Small intestine (tissue), 7 donors: ENCODE measurements around the gene LEFTY1. TPM values are rescaled to one million over a fixed set of nuclear protein-coding genes. Genes with fewer than 3 reads are reported as not detected.

Experiments used
- DNase-seq, 2 donors: peaks; one replicate each; pipeline versions ENCODE4 v3.0.0 to v3.0.0-alpha.2; 2013
- FAIRE-seq: peaks from 2 replicates; lab custom pipeline; 2012; peaks lifted over from hg19 to GRCh38; lab: Jason Lieb, UNC
- H3K27ac ChIP-seq, 3 donors: one replicate each; pipeline ENCODE4 v1.5.1; 2013; ENCODE audit warnings: low read length in 2 of 3, mild to moderate bottlenecking in 2 of 3, control low read depth in 1 of 3, inconsistent platforms in 1 of 3, low read depth in 1 of 3, moderate library complexity in 1 of 3
- H3K27me3 ChIP-seq, 3 donors: one replicate each; pipeline ENCODE4 v1.6.1; 2013; ENCODE audit warnings: low read length in 3 of 3, inconsistent platforms in 1 of 3; ENCODE audit not compliant: control insufficient read depth in 3 of 3, insufficient read depth in 3 of 3
- H3K36me3 ChIP-seq, 3 donors: one replicate each; pipeline ENCODE4 v1.6.1; 2013; ENCODE audit warnings: low read length in 3 of 3, inconsistent platforms in 1 of 3, low read depth in 1 of 3, mild to moderate bottlenecking in 1 of 3, moderate library complexity in 1 of 3; ENCODE audit not compliant: control insufficient read depth in 3 of 3, insufficient read depth in 2 of 3
- H3K4me1 ChIP-seq, 3 donors: one replicate each; pipeline ENCODE4 v1.6.1; 2013; ENCODE audit warnings: low read length in 2 of 3, inconsistent platforms in 1 of 3, low read depth in 1 of 3, mild to moderate bottlenecking in 1 of 3, moderate library complexity in 1 of 3; ENCODE audit not compliant: control insufficient read depth in 3 of 3, insufficient read depth in 2 of 3
- H3K4me3 ChIP-seq, 3 donors: one replicate each; pipeline ENCODE4 v1.5.1; 2013; ENCODE audit warnings: low read length in 3 of 3, control low read depth in 1 of 3, inconsistent platforms in 1 of 3, low read depth in 1 of 3, mild to moderate bottlenecking in 1 of 3, moderate library complexity in 1 of 3
- H3K9me3 ChIP-seq, 2 donors: one replicate each; pipeline ENCODE4 v1.6.1; 2013; ENCODE audit warnings: low read depth in 1 of 2, low read length in 1 of 2; ENCODE audit not compliant: control insufficient read depth in 2 of 2, insufficient read depth in 1 of 2
- WGBS, 3 donors: extraction: QIAGEN DNeasy Blood & Tissue Kit; methylation state at CpG; one replicate each; pipeline ENCODE4 v1.1.7; 2013; 5-methylcytosine and 5-hydroxymethylcytosine counted together
- polyA plus RNA-seq, 4 donors: library from polyadenylated mRNA; stranded (reverse) in 3 of 4; unstranded in 1 of 4; fragments of 200-250 nt in 3 of 4; fragments of 120-200 nt in 1 of 4; gene quantifications; one replicate each; pipeline versions ENCODE4 v1.2.1 to v1.2.3, GENCODE V29; 2013
- donor health status: healthy with polysubstance abuse.
- donor health status: control.
- donor health status: control.
- donor health status: Bipolar disorder and iron deficiency.
- donor health status: healthy.

LEFTY1 gene
- polyA plus RNA-seq, 4 donors, result 0.19 to 0.58 TPM; not detected in 2

DNA sequence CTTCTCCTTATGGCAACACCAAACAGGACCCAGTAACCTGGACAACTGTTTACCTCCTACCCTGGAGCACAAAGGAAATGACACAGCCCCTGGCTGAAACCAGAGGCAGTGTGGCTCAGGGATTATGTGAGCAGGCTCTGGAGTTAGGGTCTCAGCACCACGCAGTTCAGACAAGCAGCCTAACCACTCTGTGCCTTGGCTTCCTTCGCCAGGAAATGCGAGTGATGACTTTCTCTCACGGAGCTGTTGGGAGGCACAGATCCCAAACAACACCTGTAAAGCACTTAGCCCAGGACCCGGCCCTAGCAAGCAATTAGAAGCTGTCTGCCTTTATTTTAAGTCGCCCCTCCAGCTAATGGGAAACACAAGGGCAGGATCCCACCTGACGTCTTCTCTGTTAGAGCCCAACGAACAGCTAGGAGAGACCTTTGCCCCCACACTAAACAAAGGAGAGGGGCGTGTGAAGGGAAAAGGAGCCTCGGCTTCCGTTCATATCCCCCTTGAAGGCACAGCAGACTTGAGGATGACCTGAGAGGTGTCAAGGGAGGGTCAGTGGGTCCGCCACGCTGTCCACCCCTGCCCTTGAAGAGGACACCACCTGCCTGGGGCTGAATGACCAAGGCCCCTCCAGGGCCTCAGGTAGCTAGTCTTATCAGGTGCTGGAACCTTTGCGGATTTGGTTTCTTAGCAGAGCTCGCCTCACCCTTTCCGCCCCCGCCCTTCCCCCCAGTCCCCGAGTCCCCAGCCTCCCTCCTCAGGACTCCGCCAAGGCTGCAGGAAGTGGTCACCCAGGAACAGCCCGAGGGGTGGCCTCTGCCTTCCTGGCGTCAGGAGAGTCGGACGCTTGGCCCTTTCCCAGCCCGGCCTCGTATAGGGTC, 7.6 kb downstream of the LEFTY1 start:
- H3K4me1 ChIP-seq, result peaks cover 5 to 53% (median 25%) of the 10 kb centered on the region in 3 donors

DNA sequence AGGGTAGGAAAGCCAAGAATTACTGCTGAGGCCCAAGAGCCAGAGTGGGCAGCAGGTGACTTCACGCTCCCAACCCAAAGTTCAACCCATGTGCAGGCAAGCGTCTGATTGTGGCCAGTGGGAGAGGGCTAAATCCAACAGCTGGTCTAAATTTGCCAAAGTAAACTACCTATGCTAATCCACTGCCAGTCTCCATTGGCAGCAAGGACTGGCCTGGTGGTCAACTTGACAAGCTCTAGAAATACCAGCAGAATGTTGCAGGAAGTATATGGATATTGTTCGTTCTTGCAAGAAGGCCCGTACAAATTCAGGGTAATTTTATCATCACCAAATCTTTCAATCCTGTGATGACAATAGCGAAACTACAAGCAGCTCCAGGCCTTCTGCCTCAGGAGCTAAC, 8.3 kb downstream of the LEFTY1 start:
- Histone ChIP-seq H3K9me3 (no peaks in the 10 kb centered on the region), H3K4me1 (peaks cover 8 to 60% (median 27%) of the 10 kb centered on the region in 3 donors), H3K27ac (peak overlapping the region; percentile 87 to 99 (median 97)), H3K36me3 (peaks cover 0 to 44% (median 0%) of the 10 kb centered on the region in 3 donors), H3K27me3 (no peaks in the 10 kb centered on the region), H3K4me3 (peak overlapping the region in 2 of 3 donors; percentile 81 to 98)
- DNase-seq (peak; percentile 49 to 61), FAIRE-seq (no peak)
- WGBS, 3 donors, result 11 to 47% (median 36%) methylated on average over 5 of the region's 5 CpGs

More for the DNA sequence above, 7.6 kb downstream of the LEFTY1 start:
- H3K36me3 ChIP-seq, result peaks cover 0 to 39% (median 0%) of the 10 kb centered on the region in 3 donors
- no peaks in the 10 kb centered on the region for H3K27me3 ChIP-seq
- peak overlapping the region; percentile 81 to 98 (median 88) for H3K4me3 ChIP-seq
- 1 to 7% (median 5%) methylated on average over 23 to 25 of the region's 25 CpGs for WGBS, 3 donors
- peak overlapping the region; percentile 87 to 99 (median 97) for H3K27ac ChIP-seq
- no peak for FAIRE-seq
- no peaks in the 10 kb centered on the region for H3K9me3 ChIP-seq
- peak; percentile 76 to 89 for DNase-seq

DNA sequence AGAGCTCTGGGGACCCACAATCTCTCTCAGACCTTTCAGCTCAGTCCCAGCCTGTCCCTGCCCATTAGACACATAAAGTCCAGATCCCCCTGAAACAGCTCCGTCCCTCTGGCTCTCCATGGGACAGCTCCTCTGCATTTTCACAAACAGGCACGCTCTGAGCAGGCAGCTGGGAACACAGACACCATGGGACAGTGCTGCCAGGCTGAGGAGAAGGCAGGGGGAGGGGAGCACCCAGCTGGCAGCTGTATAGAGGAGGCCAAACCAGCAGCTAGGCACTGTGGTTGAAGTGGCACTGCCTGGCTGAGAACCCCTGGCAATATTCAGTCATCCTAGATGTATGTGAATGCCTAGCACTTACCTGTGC, 8.7 kb downstream of the LEFTY1 start:
- peaks cover 0 to 48% (median 0%) of the 10 kb centered on the region in 3 donors for H3K36me3 ChIP-seq
- WGBS, 3 donors, result 24 to 60% (median 33%) methylated on average over 2 of the region's 2 CpGs
- no peaks in the 10 kb centered on the region for H3K27me3 ChIP-seq
- peak overlapping the region in 2 of 3 donors; percentile 5 to 98 for H3K4me3 ChIP-seq
- no peak for FAIRE-seq
- peaks cover 8 to 64% (median 27%) of the 10 kb centered on the region in 3 donors for H3K4me1 ChIP-seq
- H3K27ac ChIP-seq, result peak overlapping the region; percentile 87 to 99 (median 97)
- peak in 1 of 2 donors; percentile 38 for DNase-seq
- no peaks in the 10 kb centered on the region for H3K9me3 ChIP-seq

DNA sequence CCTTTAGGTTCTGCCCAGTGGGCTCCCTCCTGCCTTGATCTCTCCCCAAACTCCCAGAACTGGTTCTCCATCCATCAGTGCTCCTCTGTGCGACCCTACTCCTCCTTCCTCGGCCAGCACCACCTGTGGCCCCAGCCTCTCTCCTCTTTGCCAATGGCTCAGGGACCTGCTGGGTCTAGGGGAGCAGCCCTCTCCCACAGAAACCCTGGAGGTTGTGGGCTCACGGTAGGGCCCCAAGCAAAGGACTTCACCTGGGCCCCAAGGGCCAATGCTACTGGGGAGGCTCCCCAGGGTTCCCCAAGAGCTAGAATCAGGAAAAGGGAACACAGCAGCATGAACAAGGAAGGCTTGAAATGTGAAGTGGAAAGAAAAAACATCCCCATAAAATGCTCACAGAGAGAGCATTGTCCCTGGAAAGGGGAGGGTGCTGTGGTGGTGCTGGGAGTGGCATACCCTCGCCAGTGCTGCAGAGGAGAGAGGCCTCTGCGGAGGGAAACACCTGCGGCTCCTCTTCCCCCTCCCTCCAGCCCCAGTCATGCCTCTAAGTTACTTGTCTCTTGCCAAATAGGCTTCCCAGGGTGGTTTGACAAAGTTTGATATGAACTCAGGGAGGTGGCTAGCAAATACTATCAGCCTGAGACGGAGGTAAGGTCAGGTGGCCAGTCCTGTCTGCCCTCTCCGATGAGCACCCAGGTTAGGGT, 9.3 kb downstream of the LEFTY1 start:
- Histone ChIP-seq H3K4me3 (peak overlapping the region in 2 of 3 donors; percentile 5 to 98), H3K27ac (peak overlapping the region; percentile 87 to 99 (median 97)), H3K36me3 (peaks cover 0 to 53% (median 0%) of the 10 kb centered on the region in 3 donors), H3K4me1 (peaks cover 8 to 68% (median 31%) of the 10 kb centered on the region in 3 donors), H3K27me3 (no peaks in the 10 kb centered on the region), H3K9me3 (no peaks in the 10 kb centered on the region)
- FAIRE-seq, result no peak
- 13 to 53% (median 27%) methylated on average over 8 of the region's 8 CpGs for WGBS, 3 donors
- peak; percentile 65 to 86 for DNase-seq

DNA sequence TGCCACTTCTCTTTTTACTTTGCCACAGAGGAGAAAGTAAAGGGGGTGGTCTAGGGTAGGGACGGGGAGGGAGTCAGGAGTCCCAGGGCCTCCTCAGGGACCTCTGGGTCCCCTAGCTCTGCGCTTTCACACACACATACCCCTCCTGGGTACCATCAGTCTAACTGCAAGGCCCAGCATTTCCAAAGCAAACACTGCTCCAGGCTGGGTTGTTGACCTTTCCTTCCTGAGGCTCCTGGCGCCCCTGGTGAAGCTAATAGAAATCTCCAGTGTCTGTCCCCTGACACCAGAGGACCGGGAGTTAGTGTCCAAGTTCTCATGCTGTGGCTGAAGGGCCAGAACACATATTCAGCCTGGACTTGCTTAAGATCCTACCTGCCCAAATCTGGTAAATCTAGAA, 10.7 kb downstream of the LEFTY1 start:
- FAIRE-seq, result no peak
- peak; percentile 18 to 36 for DNase-seq

DNA sequence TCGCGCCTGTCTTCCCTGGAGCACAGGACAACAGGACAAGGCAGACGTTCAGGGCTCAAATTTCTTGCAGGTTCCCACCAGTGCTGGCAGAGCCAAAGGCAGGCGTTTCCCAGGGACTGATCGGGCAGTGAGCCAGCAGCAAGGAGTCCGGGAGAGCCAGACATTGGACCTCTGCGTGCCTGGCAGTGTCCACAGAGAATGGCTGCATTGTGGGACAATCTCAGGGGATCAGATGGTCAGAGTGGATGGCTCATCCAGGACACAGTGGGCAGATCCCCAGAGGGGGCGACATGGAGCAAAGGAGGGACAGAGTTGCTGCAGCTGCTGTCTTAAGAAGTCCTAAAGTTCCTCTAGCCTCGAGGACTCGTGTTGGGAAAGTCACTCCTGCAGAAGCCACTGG, 11.4 kb downstream of the LEFTY1 start:
- Histone ChIP-seq H3K4me3 (no peak overlapping the region), H3K27ac (peak overlapping the region in 2 of 3 donors; percentile 90 to 99)
- FAIRE-seq, result no peak

More for the DNA sequence above, 10.7 kb downstream of the LEFTY1 start:
- WGBS, 3 donors, result 47 to 67% (median 50%) methylated on average over 3 to 4 of the region's 4 CpGs
- no peaks in the 10 kb centered on the region for H3K9me3 ChIP-seq
- peaks cover 0 to 67% (median 0%) of the 10 kb centered on the region in 3 donors for H3K36me3 ChIP-seq
- peaks cover 8 to 62% (median 31%) of the 10 kb centered on the region in 3 donors for H3K4me1 ChIP-seq
- H3K27me3 ChIP-seq, result no peaks in the 10 kb centered on the region
- H3K27ac ChIP-seq, result peak overlapping the region in 2 of 3 donors; percentile 90 to 99
- H3K4me3 ChIP-seq, result no peak overlapping the region

DNA sequence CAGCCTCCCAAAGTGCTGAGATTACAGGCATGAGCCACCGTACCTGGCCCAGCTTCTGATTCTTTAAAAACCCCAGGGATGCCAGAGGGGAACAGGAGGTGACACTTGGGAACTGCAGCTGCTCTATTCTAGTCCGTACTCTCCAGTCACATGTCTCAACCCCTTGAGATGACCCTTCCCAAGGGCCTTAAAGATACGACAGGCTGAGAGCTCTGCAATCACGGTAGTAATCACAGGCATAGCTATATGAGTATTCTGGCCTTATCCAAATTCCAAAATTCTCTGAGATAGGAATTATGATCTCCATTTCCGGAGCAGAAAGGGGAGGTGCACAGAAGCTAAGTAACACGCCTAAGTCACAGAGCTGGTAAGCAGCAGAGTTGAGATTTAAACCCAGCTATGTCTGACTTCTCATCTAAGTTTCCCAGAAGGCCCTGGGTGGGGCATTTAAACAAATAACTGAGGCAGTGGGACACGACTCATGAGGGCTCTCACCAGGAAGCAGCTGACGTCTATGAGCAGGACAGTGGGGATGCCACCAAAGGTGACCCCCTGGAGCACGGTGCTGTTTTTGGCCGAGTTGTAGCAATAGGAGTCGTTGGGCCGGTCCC, 11.9 kb downstream of the LEFTY1 start:
- WGBS, 3 donors, result 26 to 60% (median 50%) methylated on average over 12 of the region's 12 CpGs
- Histone ChIP-seq H3K4me1 (peaks cover 8 to 62% (median 31%) of the 10 kb centered on the region in 3 donors), H3K9me3 (no peaks in the 10 kb centered on the region), H3K36me3 (peaks cover 0 to 76% (median 2%) of the 10 kb centered on the region in 3 donors), H3K4me3 (no peak overlapping the region), H3K27ac (peak overlapping the region in 2 of 3 donors; percentile 1 to 90), H3K27me3 (no peaks in the 10 kb centered on the region)
- FAIRE-seq, result no peak
- peak in 1 of 2 donors; percentile 17 for DNase-seq

More for the DNA sequence above, 11.4 kb downstream of the LEFTY1 start:
- WGBS, 3 donors, result 15 to 41% (median 27%) methylated on average over 10 of the region's 10 CpGs
- Histone ChIP-seq H3K9me3 (no peaks in the 10 kb centered on the region), H3K4me1 (peaks cover 8 to 62% (median 31%) of the 10 kb centered on the region in 3 donors), H3K27me3 (no peaks in the 10 kb centered on the region), H3K36me3 (peaks cover 0 to 74% (median 0%) of the 10 kb centered on the region in 3 donors)
- peak; percentile 58 to 77 for DNase-seq
